ENCODE data around the gene REEP2.
"Not testable (repeated sequence)": the region's sequence is repeated elsewhere in the genome, so short reads cannot be mapped to it uniquely, and the experiment has no call there.

Gene REEP2

DNA sequence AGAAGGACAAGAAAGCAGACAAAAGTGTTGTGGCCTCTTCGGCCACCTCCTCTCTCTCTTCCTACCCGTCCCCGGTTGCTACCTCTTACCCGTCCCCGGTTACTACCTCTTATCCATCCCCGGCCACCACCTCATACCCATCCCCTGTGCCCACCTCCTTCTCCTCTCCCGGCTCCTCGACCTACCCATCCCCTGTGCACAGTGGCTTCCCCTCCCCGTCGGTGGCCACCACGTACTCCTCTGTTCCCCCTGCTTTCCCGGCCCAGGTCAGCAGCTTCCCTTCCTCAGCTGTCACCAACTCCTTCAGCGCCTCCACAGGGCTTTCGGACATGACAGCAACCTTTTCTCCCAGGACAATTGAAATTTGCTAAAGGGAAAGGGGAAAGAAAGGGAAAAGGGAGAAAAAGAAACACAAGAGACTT is 28.9 kb downstream of the REEP2 start:
- DNase-seq: no peak

DNA sequence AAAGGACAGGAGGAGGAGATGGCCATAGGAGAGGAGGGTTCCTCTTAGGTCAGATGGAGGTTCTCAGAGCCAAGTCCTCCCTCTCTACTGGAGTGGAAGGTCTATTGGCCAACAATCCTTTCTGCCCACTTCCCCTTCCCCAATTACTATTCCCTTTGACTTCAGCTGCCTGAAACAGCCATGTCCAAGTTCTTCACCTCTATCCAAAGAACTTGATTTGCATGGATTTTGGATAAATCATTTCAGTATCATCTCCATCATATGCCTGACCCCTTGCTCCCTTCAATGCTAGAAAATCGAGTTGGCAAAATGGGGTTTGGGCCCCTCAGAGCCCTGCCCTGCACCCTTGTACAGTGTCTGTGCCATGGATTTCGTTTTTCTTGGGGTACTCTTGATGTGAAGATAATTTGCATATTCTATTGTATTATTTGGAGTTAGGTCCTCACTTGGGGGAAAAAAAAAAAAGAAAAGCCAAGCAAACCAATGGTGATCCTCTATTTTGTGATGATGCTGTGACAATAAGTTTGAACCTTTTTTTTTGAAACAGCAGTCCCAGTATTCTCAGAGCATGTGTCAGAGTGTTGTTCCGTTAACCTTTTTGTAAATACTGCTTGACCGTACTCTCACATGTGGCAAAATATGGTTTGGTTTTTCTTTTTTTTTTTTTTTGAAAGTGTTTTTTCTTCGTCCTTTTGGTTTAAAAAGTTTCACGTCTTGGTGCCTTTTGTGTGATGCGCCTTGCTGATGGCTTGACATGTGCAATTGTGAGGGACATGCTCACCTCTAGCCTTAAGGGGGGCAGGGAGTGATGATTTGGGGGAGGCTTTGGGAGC is 29.5 kb downstream of the REEP2 start:
- no peak for DNase-seq

DNA sequence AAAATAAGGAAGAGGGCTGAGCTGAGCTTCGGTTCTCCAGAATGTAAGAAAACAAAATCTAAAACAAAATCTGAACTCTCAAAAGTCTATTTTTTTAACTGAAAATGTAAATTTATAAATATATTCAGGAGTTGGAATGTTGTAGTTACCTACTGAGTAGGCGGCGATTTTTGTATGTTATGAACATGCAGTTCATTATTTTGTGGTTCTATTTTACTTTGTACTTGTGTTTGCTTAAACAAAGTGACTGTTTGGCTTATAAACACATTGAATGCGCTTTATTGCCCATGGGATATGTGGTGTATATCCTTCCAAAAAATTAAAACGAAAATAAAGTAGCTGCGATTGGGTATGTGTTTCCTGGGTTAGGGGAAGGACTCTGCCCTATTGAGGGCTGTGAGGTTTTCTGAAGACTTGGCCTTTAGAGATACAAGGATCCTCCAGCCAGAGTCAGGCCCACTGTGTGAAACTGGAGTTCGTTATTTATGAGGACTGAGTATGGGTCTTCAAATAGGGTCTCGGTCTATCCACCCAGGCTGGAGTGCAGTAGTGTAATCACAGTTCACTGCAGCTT is 30.2 kb downstream of the REEP2 start:
- no peak for DNase-seq

DNA sequence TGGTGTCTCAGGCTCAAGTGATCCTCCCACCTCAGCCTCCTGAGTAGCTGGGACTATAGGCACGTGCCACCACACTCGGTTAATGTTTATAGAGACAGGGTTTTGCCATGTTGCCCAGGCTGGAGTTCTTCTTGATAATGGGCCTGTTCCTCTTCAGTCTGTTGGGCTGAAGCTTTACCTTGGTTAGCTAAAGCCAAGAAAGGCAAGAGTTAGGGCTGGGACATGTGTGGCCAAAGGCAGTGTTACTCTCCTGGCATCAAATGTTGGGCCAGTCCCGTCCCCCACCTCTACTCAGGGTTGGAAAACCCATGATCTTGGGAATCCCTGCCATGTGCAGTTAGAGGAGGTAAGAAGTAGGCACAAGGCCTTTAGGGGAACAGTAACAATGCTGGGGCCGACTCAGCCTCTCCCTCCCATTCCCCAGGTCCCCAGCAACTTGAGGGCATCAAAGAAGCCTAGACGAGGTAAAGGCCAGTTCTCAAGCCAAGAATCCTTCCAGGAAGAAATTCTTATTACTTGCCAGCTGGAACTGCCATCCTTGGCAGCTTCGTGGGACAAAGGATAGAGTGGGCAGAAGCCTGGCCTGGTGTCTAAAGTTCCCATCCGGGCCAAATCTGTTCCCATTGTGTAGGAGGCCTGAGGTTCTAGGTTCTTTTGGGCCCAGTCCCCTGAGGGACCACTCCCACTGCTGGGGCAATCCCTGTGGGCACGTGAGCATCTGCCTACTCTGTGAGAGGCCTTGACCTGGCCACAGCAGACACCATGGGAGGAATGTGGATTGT is 30.9 kb downstream of the REEP2 start:
- DNase-seq: no peak

DNA sequence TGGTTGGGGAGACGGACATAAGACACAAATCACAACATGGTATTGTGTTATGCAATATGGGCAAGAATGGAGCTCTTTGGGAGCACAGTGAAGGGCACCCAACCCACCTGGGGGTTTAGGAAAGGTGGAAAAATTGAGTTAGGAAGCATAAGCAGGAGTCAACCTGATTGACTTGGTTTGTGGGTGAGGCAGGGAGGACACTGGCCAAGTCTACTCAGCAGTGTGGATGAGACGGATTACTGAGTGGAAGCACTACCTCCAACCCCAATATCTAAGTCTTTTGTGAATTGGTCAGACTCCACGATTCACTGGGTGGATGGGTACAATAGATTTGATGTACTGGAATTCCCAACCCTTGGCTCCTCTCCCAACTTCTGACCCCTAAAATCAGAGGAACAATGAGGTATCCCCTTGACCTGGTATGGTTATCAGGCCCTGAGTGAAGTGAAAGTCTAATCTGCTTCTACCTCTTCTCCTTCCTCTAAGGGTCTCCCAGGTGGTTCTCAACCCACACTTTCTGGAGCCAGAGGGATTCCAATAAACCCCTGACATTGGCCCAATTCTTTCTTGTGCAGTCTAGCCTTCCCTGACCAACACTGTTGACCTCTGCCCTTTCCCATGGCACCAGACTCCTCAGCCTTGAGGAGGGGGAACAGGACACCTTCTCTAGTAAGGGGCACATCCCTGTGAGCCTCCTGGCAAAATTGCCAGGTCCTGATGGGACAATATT is 31.6 kb downstream of the REEP2 start:
- no peak for DNase-seq

DNA sequence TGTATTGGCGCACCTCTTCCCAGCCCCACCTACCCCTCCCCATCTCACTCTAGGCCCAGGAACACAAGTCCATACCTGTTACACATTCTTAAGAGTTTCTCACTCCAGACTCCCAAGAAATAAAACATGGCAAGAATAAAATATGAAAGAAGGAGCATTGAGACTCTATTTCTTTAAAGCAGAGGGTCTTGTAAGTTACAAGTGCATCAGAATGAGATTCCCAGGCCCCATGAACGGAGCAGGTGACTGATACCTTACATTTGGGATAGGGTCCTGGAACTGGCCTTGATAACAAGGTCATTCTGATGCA is 32.1 kb downstream of the REEP2 start:
- no peak for DNase-seq

DNA sequence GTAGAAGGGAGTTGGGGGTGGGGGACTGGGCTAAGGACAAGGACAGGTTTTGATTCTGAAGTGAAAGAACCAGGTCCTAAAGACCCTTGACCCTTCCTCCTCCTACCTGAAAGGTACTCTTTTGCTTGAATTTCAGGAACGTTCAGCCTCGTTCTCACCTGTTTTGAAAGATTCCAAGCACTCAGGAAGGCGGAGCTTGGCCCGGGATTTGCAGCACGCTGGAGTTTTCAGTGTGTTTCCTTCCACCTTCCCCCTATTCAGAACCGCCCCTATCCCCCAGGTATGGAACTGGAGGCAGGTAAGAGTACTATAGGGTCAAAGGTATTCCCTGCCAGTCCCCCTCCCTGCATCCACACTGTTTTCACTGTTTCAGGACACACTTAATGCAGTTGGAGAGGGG is 33.5 kb downstream of the REEP2 start:
- no peak for DNase-seq

DNA sequence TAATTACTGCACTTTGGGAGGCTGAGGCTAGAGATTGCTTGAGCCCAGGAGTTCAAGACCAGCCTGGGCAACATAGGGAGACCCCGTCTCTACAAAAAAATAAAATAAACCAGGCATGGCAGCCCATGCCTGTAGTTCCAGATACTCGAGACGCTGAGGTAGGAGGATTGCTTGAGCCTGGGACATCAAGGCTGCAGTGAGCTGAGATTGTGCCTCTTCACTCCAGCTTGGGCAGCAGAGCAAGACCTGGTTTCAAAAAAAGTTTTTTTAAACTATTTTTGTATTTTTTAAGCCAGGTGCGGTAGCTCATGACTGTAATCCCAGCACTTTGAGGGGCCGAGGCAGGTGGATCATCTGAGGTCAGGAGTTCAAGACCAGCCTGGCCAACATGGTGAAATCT is 34.3 kb downstream of the REEP2 start:
- not testable (repeated sequence) for DNase-seq

DNA sequence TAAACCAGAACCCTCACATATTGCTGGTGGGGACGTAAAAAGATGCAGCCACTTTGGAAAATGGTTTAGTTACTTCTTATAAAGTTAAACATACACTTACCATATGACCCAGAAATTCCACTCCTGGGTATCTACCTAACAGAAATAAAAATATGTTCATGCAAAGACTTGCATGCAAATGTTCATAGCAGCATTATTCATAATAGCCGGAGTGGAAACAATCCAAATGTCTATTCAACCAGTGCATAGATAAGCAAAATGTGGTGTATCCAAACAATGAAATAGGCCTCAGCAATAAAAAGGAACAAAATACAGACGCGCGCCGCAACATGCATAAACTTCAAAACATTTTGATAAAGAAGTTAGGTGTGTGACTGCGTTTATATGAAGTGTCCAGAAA is 38.1 kb downstream of the REEP2 start:
- DNase-seq: no peak

DNA sequence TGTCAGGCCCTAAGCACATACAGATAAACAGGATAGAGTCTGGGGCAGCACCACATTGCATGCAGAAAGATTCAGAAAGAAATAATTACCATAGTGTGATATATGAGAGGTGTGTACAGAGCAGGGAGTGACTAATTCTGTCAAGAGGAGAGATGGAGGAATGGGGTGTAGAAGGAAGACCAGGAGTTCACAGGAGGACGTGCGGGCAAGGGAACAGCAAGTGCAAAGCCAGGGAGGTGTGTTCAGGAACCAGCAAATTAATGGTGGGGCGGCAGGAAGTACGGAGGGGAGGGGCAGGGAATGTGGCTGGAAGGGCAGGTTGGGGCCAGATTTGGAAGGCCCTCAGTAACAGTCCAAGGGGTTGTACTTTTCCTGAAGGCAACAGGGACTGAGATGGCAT is 43.8 kb downstream of the REEP2 start:
- no peak for DNase-seq

DNA sequence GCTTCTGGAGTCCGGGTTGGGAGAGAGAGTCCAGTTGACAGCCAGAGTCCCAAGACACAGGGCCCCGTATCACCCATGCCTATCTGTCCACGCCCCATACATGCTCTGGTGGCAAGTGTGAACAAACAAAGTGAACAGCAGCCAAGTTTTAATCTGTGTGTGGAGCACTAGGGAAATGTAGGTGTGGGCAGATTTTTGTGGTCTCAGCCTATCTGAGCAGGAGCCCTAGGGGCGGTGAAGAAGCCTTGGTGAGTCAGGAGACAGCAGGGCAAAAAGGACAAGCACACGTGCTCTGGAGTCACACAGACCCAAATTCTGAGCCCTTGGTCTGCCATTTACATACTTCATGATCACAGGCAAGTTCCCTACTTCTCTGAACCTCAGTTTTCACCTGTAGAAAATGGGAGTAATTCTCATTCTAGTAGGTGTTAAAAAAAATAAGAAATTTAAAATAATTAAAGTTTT is 49.7 kb downstream of the REEP2 start:
- peak; percentile 28 for DNase-seq

DNA sequence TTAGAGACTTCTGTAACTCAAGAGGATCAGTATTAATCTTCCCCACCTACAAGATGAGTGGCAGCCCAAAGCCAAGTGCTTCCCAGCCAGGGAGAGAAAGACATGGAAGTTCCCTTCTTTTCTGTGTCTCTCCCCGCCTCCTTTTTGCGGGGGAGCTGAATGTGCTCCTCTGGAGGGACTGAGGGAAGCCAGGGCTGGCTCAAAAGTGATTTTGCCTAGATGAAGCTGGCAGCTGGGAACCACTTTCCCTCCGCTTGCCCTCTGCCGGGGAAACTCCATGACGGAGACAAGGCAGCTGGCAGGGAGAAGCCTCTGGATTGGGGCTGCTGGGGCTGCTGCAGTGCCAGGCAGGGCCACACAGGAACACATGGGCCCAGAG is 50.8 kb downstream of the REEP2 start:
- DNase-seq: no peak

DNA sequence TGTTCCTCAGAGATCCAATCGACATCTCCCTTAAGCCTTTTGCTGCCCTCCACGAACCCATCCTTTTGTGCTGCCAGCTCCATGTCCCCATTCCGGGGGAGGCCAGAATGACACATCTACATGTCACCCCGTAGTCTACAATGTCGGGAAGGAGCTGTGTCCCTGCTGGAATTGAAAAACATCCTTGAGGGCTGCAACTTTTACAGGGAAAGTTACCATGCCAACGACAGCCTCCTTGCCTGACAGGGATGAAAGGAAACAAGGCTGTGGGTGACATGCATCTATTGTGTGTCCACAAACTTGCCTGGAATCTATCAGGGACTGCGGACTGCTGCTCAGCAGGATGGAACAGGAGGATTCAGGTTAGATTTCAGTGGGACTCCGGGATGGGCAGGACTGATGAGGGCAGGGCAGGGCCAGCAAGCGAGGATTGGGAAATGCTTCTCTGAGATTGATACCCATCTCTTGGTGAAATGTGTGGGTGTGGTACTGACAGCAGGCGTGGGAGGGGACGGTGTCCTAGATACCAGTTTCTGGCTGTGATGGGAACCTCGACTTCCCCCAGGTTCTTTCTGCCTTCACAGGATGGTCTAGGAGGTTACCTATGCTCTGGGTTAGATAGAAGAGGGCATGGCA is 51.9 kb downstream of the REEP2 start:
- DNase-seq: no peak

DNA sequence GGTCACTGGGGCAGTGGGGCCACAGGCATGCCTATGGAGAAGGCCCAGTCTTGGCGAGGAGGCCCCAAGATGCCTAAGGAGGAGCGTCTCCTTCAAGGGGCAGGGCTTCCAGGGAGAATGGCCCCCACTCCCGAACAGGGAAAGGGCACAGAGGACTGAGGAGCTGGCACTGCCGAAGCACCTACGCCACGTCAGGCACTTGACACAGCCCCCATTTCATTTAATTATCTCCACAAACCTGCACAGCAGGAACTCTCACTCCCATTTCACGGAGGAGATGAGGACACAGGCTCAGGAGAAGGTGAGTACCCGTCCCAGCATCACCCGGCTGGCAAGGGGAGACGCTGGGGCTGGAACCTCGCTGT is 52.4 kb downstream of the REEP2 start:
- DNase-seq: no peak

DNA sequence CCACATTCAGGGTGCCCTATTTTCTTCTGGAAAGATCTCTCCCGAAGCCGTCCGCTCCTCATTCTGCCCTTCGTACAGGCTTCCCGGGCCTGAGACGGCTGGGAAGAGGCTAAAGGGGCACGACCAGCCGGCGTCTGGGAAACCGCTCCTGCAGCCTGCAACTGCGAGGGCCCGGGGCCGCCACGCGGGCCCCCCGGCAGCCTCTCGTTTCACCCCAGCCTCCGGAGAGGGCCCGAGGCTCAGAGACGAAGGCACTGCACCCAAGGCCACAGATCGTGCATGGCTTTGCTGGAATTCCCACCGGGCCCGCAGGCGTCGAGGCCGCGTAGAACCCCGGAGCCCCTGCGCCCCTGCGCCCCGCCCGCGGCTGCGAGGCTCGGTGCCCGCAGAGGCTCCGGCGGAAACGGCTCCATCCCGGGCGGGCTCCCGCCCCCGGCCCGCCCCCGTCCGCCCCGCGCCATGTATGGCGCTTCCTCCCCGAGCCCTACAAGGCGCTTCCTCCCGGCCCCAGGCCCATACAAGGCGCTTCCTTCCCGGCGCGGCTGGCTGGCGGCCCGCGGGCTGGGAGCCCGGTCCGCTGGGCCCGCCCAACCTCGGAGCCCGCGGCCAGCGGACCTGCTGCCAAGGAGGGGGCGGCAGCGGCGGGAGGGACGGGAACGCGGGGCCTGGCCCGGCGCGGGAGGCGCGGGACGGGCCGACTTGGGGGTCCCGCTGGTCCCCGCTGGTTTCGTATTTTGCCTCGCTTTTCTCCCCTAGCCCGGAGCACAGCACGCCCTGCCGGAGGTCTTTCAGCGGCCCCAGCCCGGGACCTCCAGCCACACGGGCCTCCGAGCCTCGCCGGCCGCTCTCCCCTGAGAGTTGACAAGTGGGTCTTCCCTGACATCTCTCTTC is 53.1 kb downstream of the REEP2 start:
- DNase-seq: peak; percentile 86

DNA sequence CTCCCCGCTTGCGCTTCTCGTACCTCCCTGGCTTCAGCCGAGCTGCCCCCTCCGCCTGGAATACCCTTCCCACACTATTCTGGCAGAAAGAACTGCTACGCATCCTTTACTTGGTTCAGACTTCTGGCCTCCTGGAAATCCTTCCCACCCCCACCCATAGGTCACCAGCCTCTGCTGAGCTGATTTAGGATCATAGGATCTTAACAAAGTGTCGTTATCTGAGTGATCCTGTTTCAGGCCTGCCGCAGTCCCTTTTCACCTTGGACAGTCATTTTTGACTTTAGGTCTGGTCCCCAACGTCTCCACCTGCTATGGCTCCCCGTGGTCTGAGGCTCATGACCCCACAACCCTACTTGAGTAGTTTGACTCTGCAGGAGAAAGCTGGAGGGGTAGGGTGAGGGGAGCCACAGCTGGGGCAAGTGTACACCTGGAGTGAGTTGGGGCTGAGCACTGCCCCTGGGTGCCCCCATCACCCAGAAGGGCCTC is 53.7 kb downstream of the REEP2 start:
- no peak for DNase-seq

DNA sequence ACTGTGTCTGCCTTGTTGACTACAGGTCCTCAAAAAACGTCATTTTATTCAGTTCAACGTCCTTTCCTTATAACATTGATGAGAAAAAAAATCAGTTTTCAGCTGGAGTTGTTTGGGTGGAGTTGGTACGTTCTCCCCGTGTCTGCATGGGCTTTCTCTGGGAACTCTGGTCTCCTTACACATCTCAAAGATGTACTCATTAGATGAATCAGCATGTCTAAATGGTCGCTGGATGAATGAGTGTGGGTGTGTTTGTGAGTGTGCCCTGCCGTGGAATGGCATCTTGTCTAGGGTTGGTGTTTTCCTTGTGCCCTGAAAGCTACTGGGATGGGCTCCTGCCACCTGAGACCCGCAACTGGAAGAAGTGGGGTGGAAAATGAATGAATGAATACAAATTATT is 56.5 kb downstream of the REEP2 start:
- no peak for DNase-seq

Measured in activated CD4-positive, alpha-beta T cell treated with anti-CD3 and anti-CD28 coated beads for 48 hours (primary cell).